Measurements from ENCODE around the gene DNAJB6. TPM values are rescaled to one million over a fixed set of nuclear protein-coding genes. Genes with fewer than 3 reads are reported as not detected.

The DNAJB6 gene
- total RNA-seq, 1 experiment from 2014 or later: 137 TPM

GRCh38 chr7:157423348-157423747, 86.5 kb downstream of the DNAJB6 start:
- H3K27me3 Mint-ChIP-seq (ENCODE audit: unreplicated experiment): no peaks in the 10 kb centered on the region
- CTCF ChIA-PET: no interaction called here

GRCh38 chr7:157423886-157424565, 87.2 kb downstream of the DNAJB6 start:
- Mint-ChIP-seq H3K27ac (ENCODE audit: unreplicated experiment) (no peak overlapping the region), H3K9me3 (ENCODE audit: low read depth, unreplicated experiment) (no peaks in the 10 kb centered on the region), H3K4me1 (ENCODE audit: low read depth, unreplicated experiment) (no peaks in the 10 kb centered on the region), H3K4me3 (ENCODE audit: low read depth, unreplicated experiment) (no peak overlapping the region), H3K27me3 (ENCODE audit: unreplicated experiment) (no peaks in the 10 kb centered on the region), H3K36me3 (ENCODE audit: insufficient read depth, unreplicated experiment) (peaks cover 20% of the 10 kb centered on the region)
- CTCF ChIA-PET: no interaction called here
- intact Hi-C loops (cut with micrococcal nuclease; ENCODE audit: unreplicated experiment): no loop called here
- no TSS peak for BruUV-seq (replicated peaks)
- DNase-seq: no peak
- no peak for TF ChIP-seq CTCF (IDR thresholded peaks at IDR 0.05; ENCODE audit: unreplicated experiment)

More at GRCh38 chr7:157423348-157423747, 86.5 kb downstream of the DNAJB6 start:
- Mint-ChIP-seq H3K36me3 (ENCODE audit: insufficient read depth, unreplicated experiment) (peaks cover 20% of the 10 kb centered on the region), H3K4me3 (ENCODE audit: low read depth, unreplicated experiment) (no peak overlapping the region), H3K4me1 (ENCODE audit: low read depth, unreplicated experiment) (no peaks in the 10 kb centered on the region), H3K9me3 (ENCODE audit: low read depth, unreplicated experiment) (no peaks in the 10 kb centered on the region), H3K27ac (ENCODE audit: unreplicated experiment) (no peak overlapping the region)
- no peak for TF ChIP-seq CTCF (IDR thresholded peaks at IDR 0.05; ENCODE audit: unreplicated experiment)
- no peak for DNase-seq
- intact Hi-C loops (cut with micrococcal nuclease; ENCODE audit: unreplicated experiment): no loop called here
- BruUV-seq (replicated peaks): no TSS peak

- no peak for TF ChIP-seq CTCF (IDR thresholded peaks at IDR 0.05; ENCODE audit: unreplicated experiment)
- peaks cover 15% of the 10 kb centered on the region for H3K36me3 Mint-ChIP-seq (ENCODE audit: insufficient read depth, unreplicated experiment)
- H3K27ac Mint-ChIP-seq (ENCODE audit: unreplicated experiment): no peak overlapping the region
- no TSS peak for BruUV-seq (replicated peaks)
- intact Hi-C loops (cut with micrococcal nuclease; ENCODE audit: unreplicated experiment): no loop called here
- H3K9me3 Mint-ChIP-seq (ENCODE audit: low read depth, unreplicated experiment): no peaks in the 10 kb centered on the region
- CTCF ChIA-PET: no interaction called here
- DNase-seq: no peak
- H3K4me1 Mint-ChIP-seq (ENCODE audit: low read depth, unreplicated experiment): no peaks in the 10 kb centered on the region
- H3K27me3 Mint-ChIP-seq (ENCODE audit: unreplicated experiment): no peaks in the 10 kb centered on the region
- no peak overlapping the region for H3K4me3 Mint-ChIP-seq (ENCODE audit: low read depth, unreplicated experiment)
These were observed 88.4 kb downstream of the DNAJB6 start for GRCh38 chr7:157425137-157425731.

GRCh38 chr7:157425761-157426160, 89.0 kb downstream of the DNAJB6 start:
- Mint-ChIP-seq H3K9me3 (ENCODE audit: low read depth, unreplicated experiment) (no peaks in the 10 kb centered on the region), H3K4me1 (ENCODE audit: low read depth, unreplicated experiment) (no peaks in the 10 kb centered on the region), H3K4me3 (ENCODE audit: low read depth, unreplicated experiment) (no peak overlapping the region)

More at GRCh38 chr7:157425761-157426160, 89.0 kb downstream of the DNAJB6 start:
- no peak for DNase-seq
- CTCF ChIA-PET: no interaction called here
- H3K36me3 Mint-ChIP-seq (ENCODE audit: insufficient read depth, unreplicated experiment): peaks cover 15% of the 10 kb centered on the region
- no TSS peak for BruUV-seq (replicated peaks)
- H3K27ac Mint-ChIP-seq (ENCODE audit: unreplicated experiment): no peak overlapping the region
- intact Hi-C loops (cut with micrococcal nuclease; ENCODE audit: unreplicated experiment): no loop called here
- no peak for TF ChIP-seq CTCF (IDR thresholded peaks at IDR 0.05; ENCODE audit: unreplicated experiment)
- H3K27me3 Mint-ChIP-seq (ENCODE audit: unreplicated experiment): no peaks in the 10 kb centered on the region

Data from Calu3 (cell line).